Inflammatory macrophage treated with lipopolysaccharide for 1 hour (primary cell): ENCODE measurements around the gene ERVW-1.

ENCODE experiments used
- DNase-seq, 2 donors: peaks; one replicate each; pipeline ENCODE4 v3.0.0-alpha.2; 2020 to 2022

Gene ERVW-1

DNA sequence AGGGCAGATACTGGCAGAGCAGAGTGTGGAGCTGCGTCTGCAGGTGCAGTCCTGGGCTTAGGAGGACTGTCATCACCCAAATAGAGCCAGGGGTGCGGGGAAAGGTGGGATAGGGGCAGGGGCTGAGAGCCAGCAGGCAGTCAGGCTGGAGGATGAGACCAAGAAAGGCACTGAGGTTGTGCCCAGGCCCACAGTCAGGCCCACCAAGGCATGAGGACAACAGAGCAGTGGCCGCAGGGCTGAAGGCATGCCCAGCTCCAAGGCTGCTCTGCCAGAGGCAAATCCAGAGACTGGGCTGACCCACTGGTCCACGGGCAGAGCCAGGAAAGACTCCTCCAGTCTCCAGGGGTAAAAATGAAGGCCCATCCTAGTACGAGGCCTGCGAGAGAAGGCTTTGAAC lies 54.8 kb downstream of the ERVW-1 start:
- no peak for DNase-seq

DNA sequence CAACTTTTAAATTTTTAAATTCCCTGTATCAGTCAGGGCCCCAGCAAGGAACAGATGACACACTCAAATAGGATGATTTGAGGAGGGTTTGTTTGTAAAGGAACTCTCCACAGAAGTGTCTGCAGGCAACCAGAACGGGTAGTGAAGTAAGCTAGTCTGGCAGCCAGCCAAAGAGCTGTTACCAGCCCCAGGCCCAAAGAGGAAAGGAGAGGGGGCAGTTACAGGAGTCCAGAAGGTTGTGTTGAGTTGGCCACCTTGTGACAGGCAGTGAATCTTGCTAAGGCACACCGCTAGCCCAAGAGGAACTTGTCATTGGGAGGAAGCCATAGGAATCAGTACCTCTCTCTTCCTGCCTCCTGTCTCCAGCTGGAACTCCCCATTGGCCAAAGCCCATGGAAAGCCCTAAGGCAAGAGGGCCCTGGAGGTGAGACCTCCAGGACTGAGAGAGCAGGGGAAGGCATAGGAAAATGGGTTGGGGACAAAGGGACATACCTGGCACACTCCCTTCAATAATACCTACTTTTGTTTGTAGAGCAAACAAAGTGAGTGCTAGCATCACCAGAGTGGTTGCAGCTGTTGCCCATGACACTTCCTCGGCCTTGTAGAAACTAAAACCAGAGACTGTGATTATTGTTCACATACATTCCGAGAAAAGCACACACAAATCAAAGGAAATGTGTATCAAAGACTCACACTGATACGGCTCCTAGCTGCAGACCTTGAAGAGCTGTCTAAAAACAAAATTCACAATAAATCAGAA lies 55.9 kb downstream of the ERVW-1 start:
- no peak for DNase-seq
